ENCODE data around the gene MYLK3. TPM values are rescaled to one million over a fixed set of nuclear protein-coding genes. Genes with fewer than 3 reads are reported as not detected.

MYLK3 gene
- total and polyA plus RNA-seq, 2 of the 4 experiments (the other 2 are of a cell fraction) = under 0.01 to 0.03 TPM

DNA sequence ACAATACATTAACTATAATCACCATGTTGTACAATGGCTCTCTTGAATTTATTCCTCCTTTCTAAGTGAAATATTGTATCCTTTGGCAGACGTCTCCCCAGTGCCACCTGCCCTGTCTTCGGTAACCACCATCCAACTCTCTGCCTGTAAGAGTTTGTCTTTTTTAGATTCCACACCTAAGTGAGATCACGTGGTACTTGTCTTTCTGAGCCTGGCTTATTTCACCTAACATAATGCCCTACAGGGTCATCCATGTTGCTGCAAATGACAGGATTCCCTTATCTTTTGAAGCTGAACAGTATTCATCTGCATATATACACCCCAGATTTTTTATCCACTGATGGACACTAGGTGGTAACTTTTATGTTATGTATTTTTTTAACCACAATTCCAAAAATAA, 34.5 kb downstream of the MYLK3 start:
- TF ChIP-seq, protein P1, sequence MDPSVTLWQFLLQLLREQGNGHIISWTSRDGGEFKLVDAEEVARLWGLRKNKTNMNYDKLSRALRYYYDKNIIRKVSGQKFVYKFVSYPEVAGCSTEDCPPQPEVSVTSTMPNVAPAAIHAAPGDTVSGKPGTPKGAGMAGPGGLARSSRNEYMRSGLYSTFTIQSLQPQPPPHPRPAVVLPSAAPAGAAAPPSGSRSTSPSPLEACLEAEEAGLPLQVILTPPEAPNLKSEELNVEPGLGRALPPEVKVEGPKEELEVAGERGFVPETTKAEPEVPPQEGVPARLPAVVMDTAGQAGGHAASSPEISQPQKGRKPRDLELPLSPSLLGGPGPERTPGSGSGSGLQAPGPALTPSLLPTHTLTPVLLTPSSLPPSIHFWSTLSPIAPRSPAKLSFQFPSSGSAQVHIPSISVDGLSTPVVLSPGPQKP (IDR thresholded peaks at IDR 0.05; ENCODE audit: borderline replicate concordance, low read depth, low read length) = no peak
- TF ChIP-seq MAFK (IDR thresholded peaks at IDR 0.05; ENCODE audit: low read depth, low read length) (no peak), NFE2L2 (IDR thresholded peaks at IDR 0.05; ENCODE audit: low read depth, low read length) (no peak), CEBPB (IDR thresholded peaks at IDR 0.05; ENCODE audit: low read depth, low read length) (no peak), CHD1 (IDR thresholded peaks at IDR 0.05; ENCODE audit: low read depth, low read length) (no peak), SMC3 (IDR thresholded peaks at IDR 0.05; ENCODE audit: low read depth, low read length) (no peak), BHLHE40 (IDR thresholded peaks at IDR 0.05; ENCODE audit: low read depth, low read length) (no peak), MAZ (IDR thresholded peaks at IDR 0.05; ENCODE audit: borderline replicate concordance, low read depth, low read length) (no peak), RAD21 (IDR thresholded peaks at IDR 0.05; ENCODE audit: low read length) (no peak), POLR2A (IDR thresholded peaks at IDR 0.05; ENCODE audit: low read depth, low read length) (no peak), RCOR1 (IDR thresholded peaks at IDR 0.05; ENCODE audit: insufficient replicate concordance, low read length) (no peak), FOS (IDR thresholded peaks at IDR 0.05; ENCODE audit: low read depth, low read length) (no peak), RFX5 (IDR thresholded peaks at IDR 0.05; ENCODE audit: low read depth, low read length) (no peak)
- TF ChIP-seq, protein P2, sequence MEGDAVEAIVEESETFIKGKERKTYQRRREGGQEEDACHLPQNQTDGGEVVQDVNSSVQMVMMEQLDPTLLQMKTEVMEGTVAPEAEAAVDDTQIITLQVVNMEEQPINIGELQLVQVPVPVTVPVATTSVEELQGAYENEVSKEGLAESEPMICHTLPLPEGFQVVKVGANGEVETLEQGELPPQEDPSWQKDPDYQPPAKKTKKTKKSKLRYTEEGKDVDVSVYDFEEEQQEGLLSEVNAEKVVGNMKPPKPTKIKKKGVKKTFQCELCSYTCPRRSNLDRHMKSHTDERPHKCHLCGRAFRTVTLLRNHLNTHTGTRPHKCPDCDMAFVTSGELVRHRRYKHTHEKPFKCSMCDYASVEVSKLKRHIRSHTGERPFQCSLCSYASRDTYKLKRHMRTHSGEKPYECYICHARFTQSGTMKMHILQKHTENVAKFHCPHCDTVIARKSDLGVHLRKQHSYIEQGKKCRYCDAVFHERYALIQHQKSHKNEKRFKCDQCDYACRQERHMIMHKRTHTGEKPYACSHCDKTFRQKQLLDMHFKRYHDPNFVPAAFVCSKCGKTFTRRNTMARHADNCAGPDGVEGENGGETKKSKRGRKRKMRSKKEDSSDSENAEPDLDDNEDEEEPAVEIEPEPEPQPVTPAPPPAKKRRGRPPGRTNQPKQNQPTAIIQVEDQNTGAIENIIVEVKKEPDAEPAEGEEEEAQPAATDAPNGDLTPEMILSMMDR (conservative IDR thresholded peaks at IDR 0.05; ENCODE audit: low read depth, low read length) = no peak
- Histone ChIP-seq H4K5ac (ENCODE audit: low read depth, low read length) (no peak overlapping the region), H3K27ac (ENCODE audit: insufficient read depth, low read length) (no peak overlapping the region), H2AFZ (replicated peaks; ENCODE audit: low read length, poor library complexity) (no peak overlapping the region), H2AK5ac (ENCODE audit: low read depth, low read length) (no peak overlapping the region), H3K9ac (ENCODE audit: low read depth, low read length) (no peak overlapping the region), H3K4me3 (ENCODE audit: insufficient read depth, low read depth, low read length) (no peak overlapping the region), H2BK20ac (ENCODE audit: low read depth, low read length) (no peak overlapping the region), H2BK120ac (ENCODE audit: low read depth, low read length) (no peak overlapping the region), H3K23ac (ENCODE audit: low read depth, low read length) (no peak overlapping the region), H2AK9ac (replicated peaks; ENCODE audit: low read depth, low read length, poor library complexity) (no peak overlapping the region), H2BK15ac (ENCODE audit: low read depth, low read length) (no peak overlapping the region), H3K9me1 (ENCODE audit: insufficient read depth, low read length) (no peaks in the 10 kb centered on the region), H3K4me2 (ENCODE audit: low read depth, low read length) (no peak overlapping the region), H3K18ac (ENCODE audit: low read depth, low read length) (no peak overlapping the region), H2BK5ac (ENCODE audit: low read depth, low read length, poor library complexity, severe bottlenecking) (no peak overlapping the region), H3K79me1 (ENCODE audit: low read depth in 1 of 2, low read length in 2 of 2) (no peaks in the 10 kb centered on the region), H3K14ac (replicated peaks; ENCODE audit: low read depth, low read length) (no peak overlapping the region), H3K4ac (ENCODE audit: low read depth, low read length) (no peak overlapping the region), H3K27me3 (ENCODE audit: control insufficient read depth, insufficient read depth, low read length) (no peaks in the 10 kb centered on the region), H3K36me3 (ENCODE audit: control insufficient read depth, insufficient read depth, low read length) (no peaks in the 10 kb centered on the region), H3K56ac (ENCODE audit: extremely low read depth, insufficient read depth, low read length) (no peak overlapping the region), H4K91ac (ENCODE audit: insufficient read depth, low read depth, low read length) (no peak overlapping the region), H3K9me3 (ENCODE audit: control insufficient read depth, insufficient read depth, low read length) (no peaks in the 10 kb centered on the region), H4K20me1 (ENCODE audit: insufficient read depth, low read length) (no peaks in the 10 kb centered on the region), H3K4me1 (ENCODE audit: control insufficient read depth, insufficient read depth, low read length) (no peaks in the 10 kb centered on the region), H4K8ac (ENCODE audit: low read depth in 2 of 2, low read length in 2 of 2) (no peak overlapping the region)
- intact Hi-C loops (cut with micrococcal nuclease) (no loop called here), dilution Hi-C loops (cut with HindIII; ENCODE audit: low sequenced_read_pairs, unreplicated experiment) (no loop called here), in situ Hi-C loops (cut with MboI; ENCODE audit: low sequenced_read_pairs) (no loop called here)
- 60% methylated on average over 3 of the region's 3 CpGs; no CpG with 5 or more reads in 1 of the 2 experiments for WGBS, 2 experiments (ENCODE audit: extremely low coverage in 2 of 2, insufficient read length in 1 of 2)
- POLR2A ChIA-PET (ENCODE audit: unreplicated experiment) = no interaction called here
- no TSS peak for BruUV-seq (replicated peaks)
- ATAC-seq (ENCODE audit: low read depth) (no peak), DNase-seq (no peak)
- CTCF ChIA-PET = no interaction called here
